Right atrium auricular region (tissue), 2 donors: Measurements from ENCODE around the gene RALGAPA1. TPM values are rescaled to one million over a fixed set of nuclear protein-coding genes. Genes with fewer than 3 reads are reported as not detected.
"Not testable (repeated sequence)": the region's sequence is repeated elsewhere in the genome, so short reads cannot be mapped to it uniquely, and the experiment has no call there.

Experiments
- DNase-seq: peaks from one replicate; pipeline ENCODE4 v3.0.0-alpha.2; 2019; ENCODE audit warnings: low spot score
- H3K27ac ChIP-seq, 2 donors: fragments of 200-600 bp; sonication (generic); 1 replicate in 1 of 2; 2 replicates in 1 of 2; pipeline ENCODE4 v1.5.1; 2016 to 2019
- H3K27me3 ChIP-seq, 2 donors: fragments of 200-600 bp; sonication (generic); one replicate each; pipeline versions ENCODE4 v1.5.1 to v1.6.0; 2017 to 2019
- H3K36me3 ChIP-seq: fragments of 200-600 bp; sonication (generic); one replicate; pipeline ENCODE4 v1.5.1; 2016
- H3K4me1 ChIP-seq, 2 donors: fragments of 200-600 bp; sonication (generic); one replicate each; pipeline versions ENCODE4 v1.5.1 to v1.6.0; 2017 to 2019
- H3K4me3 ChIP-seq, 2 donors: fragments of 200-600 bp; sonication (generic); 1 replicate in 1 of 2; 2 replicates in 1 of 2; pipeline ENCODE4 v1.5.1; 2017 to 2019; ENCODE audit warnings: mild to moderate bottlenecking in 1 of 2, moderate library complexity in 1 of 2
- H3K9me3 ChIP-seq, 2 donors: fragments of 200-600 bp; sonication (generic); one replicate each; pipeline ENCODE4 v1.5.1; 2019
- CTCF ChIP-seq, 2 donors: fragments of 200-600 bp; sonication (generic); IDR thresholded peaks; one replicate each; pipeline ENCODE4 v1.5.1; 2019; ENCODE audit warnings: antibody characterized with exemption in 2 of 2
- total RNA-seq, 2 donors: library from RNA; depleted of rRNA; stranded (reverse); fragments of >200 nt; gene quantifications; one replicate each; pipeline ENCODE4 v1.1.0, GENCODE V29; 2016

Gene RALGAPA1
- total RNA-seq, 2 donors from 2014 or later: 26.9 to 29.6 TPM

DNA sequence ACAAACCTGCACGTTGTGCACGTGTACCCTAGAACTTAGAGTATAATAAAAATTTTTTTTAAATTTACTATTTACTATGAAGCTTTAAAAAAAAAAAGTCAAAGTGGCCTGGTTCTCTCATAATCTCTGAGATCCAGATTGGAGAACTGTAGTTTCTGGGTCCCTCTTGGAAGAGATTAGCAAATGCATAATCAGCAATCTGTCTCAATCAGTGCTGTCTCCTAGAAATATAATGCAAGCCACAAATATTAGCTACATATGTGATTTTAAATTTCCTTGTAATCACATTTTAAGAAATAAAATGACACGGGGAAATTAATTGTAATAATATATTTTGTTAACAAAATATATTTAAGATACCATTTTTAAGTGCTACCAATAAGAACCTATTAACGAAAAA, 32.3 kb downstream of the RALGAPA1 start:
- Histone ChIP-seq H3K9me3 (peaks cover 0 to 20% of the 10 kb centered on the region in 2 donors), H3K27ac (no peak overlapping the region), H3K4me3 (no peak overlapping the region), H3K4me1 (no peaks in the 10 kb centered on the region), H3K36me3 (peaks cover 11% of the 10 kb centered on the region), H3K27me3 (no peaks in the 10 kb centered on the region)
- TF ChIP-seq CTCF (IDR thresholded peaks at IDR 0.05): no peak
- no peak for DNase-seq

DNA sequence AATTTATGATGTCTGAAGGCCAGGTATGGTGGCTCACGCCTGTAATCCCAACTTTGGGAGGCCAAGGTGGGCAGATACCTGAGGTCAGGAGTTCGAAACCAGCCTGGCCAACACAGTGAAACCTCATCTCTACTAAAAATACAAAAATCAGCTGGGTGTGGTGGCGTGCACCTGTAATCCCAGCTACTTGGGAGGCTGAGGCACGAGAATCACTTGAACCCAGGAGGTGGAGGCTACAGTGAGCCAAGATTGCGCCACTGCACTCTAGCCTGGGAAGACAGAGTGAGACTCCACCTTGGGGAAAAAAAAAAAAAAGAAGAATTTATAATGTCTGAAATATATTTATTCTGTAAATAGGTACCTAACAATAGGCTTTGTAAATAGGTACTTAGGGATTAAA, 33.0 kb downstream of the RALGAPA1 start:
- H3K9me3 ChIP-seq: peaks cover 0 to 12% of the 10 kb centered on the region in 2 donors
- not testable (repeated sequence) for H3K27me3 ChIP-seq, H3K4me1 ChIP-seq, H3K4me3 ChIP-seq, H3K27ac ChIP-seq, DNase-seq
- peaks cover 11% of the 10 kb centered on the region for H3K36me3 ChIP-seq

- H3K36me3 ChIP-seq: no peaks in the 10 kb centered on the region
- H3K9me3 ChIP-seq: no peaks in the 10 kb centered on the region
- no peaks in the 10 kb centered on the region for H3K4me1 ChIP-seq
- H3K27ac ChIP-seq: no peak overlapping the region
- TF ChIP-seq CTCF (IDR thresholded peaks at IDR 0.05): no peak
- H3K4me3 ChIP-seq: no peak overlapping the region
- no peak for DNase-seq
- H3K27me3 ChIP-seq: no peaks in the 10 kb centered on the region
Measured at GRCh38 chr14:35766700-35767082, 42.4 kb downstream of the RALGAPA1 start.

DNA sequence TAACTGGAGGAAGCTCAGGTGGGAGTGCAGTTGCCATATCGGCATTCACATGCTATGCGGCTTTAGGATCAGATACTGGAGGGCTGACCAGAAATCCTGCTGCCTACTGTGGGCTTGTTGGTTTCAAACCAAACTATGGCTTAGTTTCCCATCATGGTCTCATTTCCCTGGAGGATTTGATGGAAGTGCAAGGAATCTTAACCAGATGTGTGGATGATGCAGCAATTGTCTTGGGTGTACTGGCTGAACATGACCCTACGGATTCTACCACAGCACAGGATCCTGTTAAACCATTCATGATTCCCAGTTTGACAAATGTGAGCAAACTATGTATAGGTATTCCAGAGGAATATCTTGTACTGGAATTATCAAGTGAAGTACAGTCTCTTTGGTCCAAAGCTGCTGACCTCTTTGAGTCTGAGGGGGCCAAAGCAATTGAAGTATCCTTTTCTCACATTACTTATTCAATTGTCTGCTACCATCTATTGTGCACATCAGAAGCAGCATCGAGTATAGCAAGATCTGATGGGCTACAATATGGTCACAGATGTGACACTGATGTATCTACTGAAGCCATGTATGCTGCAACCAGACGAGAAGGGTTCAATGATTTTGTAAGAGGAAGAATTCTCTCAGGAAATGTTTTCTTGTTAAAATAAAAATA, 42.9 kb downstream of the RALGAPA1 start:
- no peak for TF ChIP-seq CTCF (IDR thresholded peaks at IDR 0.05)
- Histone ChIP-seq H3K4me3 (no peak overlapping the region), H3K9me3 (no peaks in the 10 kb centered on the region), H3K36me3 (no peaks in the 10 kb centered on the region), H3K27ac (no peak overlapping the region), H3K4me1 (no peaks in the 10 kb centered on the region), H3K27me3 (no peaks in the 10 kb centered on the region)
- no peak for DNase-seq

- no peak for DNase-seq
- no peaks in the 10 kb centered on the region for H3K36me3 ChIP-seq
- TF ChIP-seq CTCF (IDR thresholded peaks at IDR 0.05): no peak
- no peaks in the 10 kb centered on the region for H3K4me1 ChIP-seq
- no peak overlapping the region for H3K27ac ChIP-seq
- no peak overlapping the region for H3K4me3 ChIP-seq
- H3K9me3 ChIP-seq: no peaks in the 10 kb centered on the region
- no peaks in the 10 kb centered on the region for H3K27me3 ChIP-seq
Measured at GRCh38 chr14:35761922-35762321, 47.2 kb downstream of the RALGAPA1 start.

DNA sequence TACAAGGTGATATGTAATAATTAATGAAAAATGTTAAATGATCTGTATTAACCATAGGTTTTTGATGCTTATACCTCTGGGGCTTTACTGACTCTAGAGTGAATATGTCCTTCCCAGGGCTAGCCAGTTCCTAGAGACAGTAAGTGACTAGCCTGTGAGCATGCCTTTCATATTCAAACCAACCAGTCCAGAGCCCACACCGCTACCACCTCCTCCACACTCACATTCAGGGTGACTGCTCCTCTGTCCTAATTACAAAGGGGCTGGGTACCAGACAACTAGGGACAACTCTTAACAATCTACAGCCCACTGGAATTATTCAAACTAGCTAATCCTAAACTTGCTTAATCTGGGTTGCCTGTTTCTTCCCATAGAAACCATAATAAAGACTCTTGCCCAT, 49.0 kb downstream of the RALGAPA1 start:
- H3K9me3 ChIP-seq: no peaks in the 10 kb centered on the region
- peaks cover 13% of the 10 kb centered on the region for H3K36me3 ChIP-seq
- no peak for DNase-seq
- TF ChIP-seq CTCF (IDR thresholded peaks at IDR 0.05): no peak
- no peaks in the 10 kb centered on the region for H3K4me1 ChIP-seq
- H3K27ac ChIP-seq: no peak overlapping the region
- no peak overlapping the region for H3K4me3 ChIP-seq
- H3K27me3 ChIP-seq: no peaks in the 10 kb centered on the region
